ENCODE measurements around the gene ERN2. TPM values are rescaled to one million over a fixed set of nuclear protein-coding genes. Genes with fewer than 3 reads are reported as not detected.

The ERN2 gene
- total and polyA plus RNA-seq, 2 of the 4 experiments (the other 2 are of a cell fraction), result 0.39 to 0.54 TPM

DNA sequence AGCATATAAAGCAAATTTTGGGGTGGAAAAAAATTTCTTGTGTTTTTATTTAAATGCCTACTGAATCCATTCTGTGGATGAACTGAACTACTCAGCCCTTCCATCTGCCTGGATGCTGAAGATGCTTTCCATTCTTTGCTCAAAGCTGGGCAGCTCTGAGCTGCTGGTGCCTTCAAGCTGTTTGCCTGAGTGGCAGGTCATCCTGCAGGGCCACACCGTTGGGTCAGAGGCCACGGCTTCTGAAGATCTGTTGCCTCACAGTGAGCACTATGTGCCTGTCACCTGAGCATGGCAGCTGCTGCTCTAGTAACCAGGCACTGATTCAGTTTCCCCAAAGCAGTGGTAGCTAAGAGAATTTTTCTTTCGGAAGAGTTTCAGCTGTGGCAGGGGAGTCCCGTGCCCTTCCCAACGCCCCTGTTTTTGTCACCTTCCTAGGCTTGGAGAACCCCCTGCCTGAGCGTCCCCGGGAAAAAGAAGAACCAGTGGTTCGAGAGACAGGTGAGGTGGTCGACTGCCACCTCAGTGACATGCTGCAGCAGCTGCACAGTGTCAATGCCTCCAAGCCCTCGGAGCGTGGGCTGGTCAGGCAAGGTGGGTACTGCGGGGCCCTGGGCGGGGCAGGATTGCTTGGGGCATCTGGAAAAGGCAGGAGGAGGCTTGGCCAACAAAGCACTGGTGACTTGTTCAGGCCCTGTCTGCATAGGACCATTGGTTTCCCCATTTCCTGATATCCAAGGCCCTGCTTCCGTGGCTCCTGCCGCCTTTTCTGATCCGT lies 25.8 kb downstream of the ERN2 start:
- H2AFZ ChIP-seq (replicated peaks; ENCODE audit: low read length, poor library complexity), result no peak overlapping the region
- no peak for TF ChIP-seq FOS (IDR thresholded peaks at IDR 0.05; ENCODE audit: low read depth, low read length)
- TF ChIP-seq RCOR1 (IDR thresholded peaks at IDR 0.05; ENCODE audit: insufficient replicate concordance, low read length), result no peak
- no peak for TF ChIP-seq RFX5 (IDR thresholded peaks at IDR 0.05; ENCODE audit: low read depth, low read length)
- TF ChIP-seq MAFK (IDR thresholded peaks at IDR 0.05; ENCODE audit: low read depth, low read length), result no peak
- TF ChIP-seq, protein P1, sequence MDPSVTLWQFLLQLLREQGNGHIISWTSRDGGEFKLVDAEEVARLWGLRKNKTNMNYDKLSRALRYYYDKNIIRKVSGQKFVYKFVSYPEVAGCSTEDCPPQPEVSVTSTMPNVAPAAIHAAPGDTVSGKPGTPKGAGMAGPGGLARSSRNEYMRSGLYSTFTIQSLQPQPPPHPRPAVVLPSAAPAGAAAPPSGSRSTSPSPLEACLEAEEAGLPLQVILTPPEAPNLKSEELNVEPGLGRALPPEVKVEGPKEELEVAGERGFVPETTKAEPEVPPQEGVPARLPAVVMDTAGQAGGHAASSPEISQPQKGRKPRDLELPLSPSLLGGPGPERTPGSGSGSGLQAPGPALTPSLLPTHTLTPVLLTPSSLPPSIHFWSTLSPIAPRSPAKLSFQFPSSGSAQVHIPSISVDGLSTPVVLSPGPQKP (IDR thresholded peaks at IDR 0.05; ENCODE audit: borderline replicate concordance, low read depth, low read length), result no peak
- TF ChIP-seq MAZ (IDR thresholded peaks at IDR 0.05; ENCODE audit: borderline replicate concordance, low read depth, low read length), result no peak
- no peak for TF ChIP-seq CHD1 (IDR thresholded peaks at IDR 0.05; ENCODE audit: low read depth, low read length)
- no peak for TF ChIP-seq SMC3 (IDR thresholded peaks at IDR 0.05; ENCODE audit: low read depth, low read length)
- no peak for TF ChIP-seq CEBPB (IDR thresholded peaks at IDR 0.05; ENCODE audit: low read depth, low read length)
- TF ChIP-seq USF2 (IDR thresholded peaks at IDR 0.05; ENCODE audit: low read depth, low read length), result no peak
- TF ChIP-seq BHLHE40 (IDR thresholded peaks at IDR 0.05; ENCODE audit: low read depth, low read length), result no peak
- no peak for TF ChIP-seq CTCF (conservative IDR thresholded peaks at IDR 0.05; ENCODE audit: low read depth, low read length)
- no peak overlapping the region for H3K9ac ChIP-seq (ENCODE audit: low read depth, low read length)
- no TSS peak for BruUV-seq (replicated peaks)
- no peak overlapping the region for H3K4me2 ChIP-seq (ENCODE audit: low read depth, low read length)
- intact Hi-C loops (cut with micrococcal nuclease) (no loop called here), dilution Hi-C loops (cut with HindIII; ENCODE audit: low sequenced_read_pairs, unreplicated experiment) (no loop called here), in situ Hi-C loops (cut with MboI; ENCODE audit: low sequenced_read_pairs) (loop anchor here (25.0 kb wide), 1 partner anchor 825 kb away; no protein-coding TSS in a partner anchor)
- DNase-seq, result no peak
- no peak overlapping the region for H3K23ac ChIP-seq (ENCODE audit: low read depth, low read length)
- no peak overlapping the region for H3K18ac ChIP-seq (ENCODE audit: low read depth, low read length)
- H3K4ac ChIP-seq (ENCODE audit: low read depth, low read length), result no peak overlapping the region
- H2BK5ac ChIP-seq (ENCODE audit: low read depth, low read length, poor library complexity, severe bottlenecking), result no peak overlapping the region
- H3K27me3 ChIP-seq (ENCODE audit: control insufficient read depth, insufficient read depth, low read length), result no peaks in the 10 kb centered on the region
- no peak overlapping the region for H2BK15ac ChIP-seq (ENCODE audit: low read depth, low read length)
- peaks cover 4% of the 10 kb centered on the region; the same call in 1 of the 2 replicates for H3K9me1 ChIP-seq (ENCODE audit: insufficient read depth, low read length)
- no peaks in the 10 kb centered on the region for H3K9me3 ChIP-seq (ENCODE audit: control insufficient read depth, insufficient read depth, low read length)
- H2AK5ac ChIP-seq (ENCODE audit: low read depth, low read length), result no peak overlapping the region
- no peak overlapping the region for H3K27ac ChIP-seq (ENCODE audit: insufficient read depth, low read length)
- H2BK120ac ChIP-seq (ENCODE audit: low read depth, low read length), result no peak overlapping the region
- no peak overlapping the region for H3K4me3 ChIP-seq (ENCODE audit: insufficient read depth, low read depth, low read length)
- no peak for ATAC-seq (ENCODE audit: low read depth)
- H3K56ac ChIP-seq (ENCODE audit: extremely low read depth, insufficient read depth, low read length), result no peak overlapping the region
- H2AK9ac ChIP-seq (replicated peaks; ENCODE audit: low read depth, low read length, poor library complexity), result no peak overlapping the region
- CTCF ChIA-PET, result no interaction called here
- no peak overlapping the region for H4K8ac ChIP-seq (ENCODE audit: low read depth in 2 of 2, low read length in 2 of 2)
- no peak overlapping the region for H4K5ac ChIP-seq (ENCODE audit: low read depth, low read length)
- 0 out of 2 replicates have a peak, but pooled peaks cover 6% of the 10 kb centered on the region for H4K20me1 ChIP-seq (ENCODE audit: insufficient read depth, low read length)
- H3K14ac ChIP-seq (replicated peaks; ENCODE audit: low read depth, low read length), result no peak overlapping the region
- POLR2A ChIA-PET (ENCODE audit: unreplicated experiment), result no interaction called here
- peaks cover 3% of the 10 kb centered on the region; the same call in 1 of the 2 replicates for H3K4me1 ChIP-seq (ENCODE audit: control insufficient read depth, insufficient read depth, low read length)
- peaks cover 30 to 44% of the 10 kb centered on the region in 2 experiments for H3K79me1 ChIP-seq (ENCODE audit: low read depth in 1 of 2, low read length in 2 of 2)
- WGBS, 2 experiments (ENCODE audit: extremely low coverage in 2 of 2, insufficient read length in 1 of 2), result 91% methylated on average over 14 of the region's 16 CpGs; no CpG with 5 or more reads in 1 of the 2 experiments
- H4K91ac ChIP-seq (ENCODE audit: insufficient read depth, low read depth, low read length), result no peak overlapping the region
- H3K36me3 ChIP-seq (ENCODE audit: control insufficient read depth, insufficient read depth, low read length), result peaks cover 57% of the 10 kb centered on the region
- no peak overlapping the region for H2BK20ac ChIP-seq (ENCODE audit: low read depth, low read length)
